Femur (tissue), 1 donor: ENCODE data around the gene AOX1.
"Not testable (repeated sequence)": the region's sequence is repeated elsewhere in the genome, so short reads cannot be mapped to it uniquely, and the experiment has no call there.

Experiments used
- DNase-seq: peaks from one replicate; pipeline ENCODE4 v3.0.0-alpha.2; 2017

AOX1 gene

GRCh38 chr2:200670313-200670712, 84.5 kb downstream of the AOX1 start:
- no peak for DNase-seq

GRCh38 chr2:200670751-200671150, 84.9 kb downstream of the AOX1 start:
- DNase-seq, result no peak

- DNase-seq, result no peak
These were observed 87.4 kb downstream of the AOX1 start for GRCh38 chr2:200673191-200673590.

GRCh38 chr2:200674837-200675236, 89.0 kb downstream of the AOX1 start:
- DNase-seq, result no peak

GRCh38 chr2:200677171-200677570, 91.4 kb downstream of the AOX1 start:
- no peak for DNase-seq

- no peak for DNase-seq
These were observed 92.1 kb downstream of the AOX1 start for GRCh38 chr2:200677721-200678532.

- DNase-seq, result no peak
These were observed 93.3 kb downstream of the AOX1 start for GRCh38 chr2:200679127-200679526.

GRCh38 chr2:200679535-200679934, 93.7 kb downstream of the AOX1 start:
- no peak for DNase-seq

GRCh38 chr2:200681697-200682096, 95.9 kb downstream of the AOX1 start:
- DNase-seq, result no peak

GRCh38 chr2:200682407-200682806, 96.6 kb downstream of the AOX1 start:
- DNase-seq, result not testable (repeated sequence)

GRCh38 chr2:200687922-200688920, 102.4 kb downstream of the AOX1 start:
- no peak for DNase-seq

- DNase-seq, result no peak
These were observed 103.3 kb downstream of the AOX1 start for GRCh38 chr2:200689115-200689514.

GRCh38 chr2:200693836-200694470, 108.1 kb downstream of the AOX1 start:
- DNase-seq, result no peak

GRCh38 chr2:200695191-200695590, 109.4 kb downstream of the AOX1 start:
- DNase-seq, result peak; percentile 68

GRCh38 chr2:200695601-200696000, 109.8 kb downstream of the AOX1 start:
- DNase-seq, result peak; percentile 24

- no peak for DNase-seq
These were observed 112.4 kb downstream of the AOX1 start for GRCh38 chr2:200698217-200698616.

- DNase-seq, result no peak
These were observed 113.5 kb downstream of the AOX1 start for GRCh38 chr2:200699310-200699709.

GRCh38 chr2:200700856-200701255, 115.0 kb downstream of the AOX1 start:
- DNase-seq, result no peak

GRCh38 chr2:200702044-200702443, 116.2 kb downstream of the AOX1 start:
- DNase-seq, result no peak

GRCh38 chr2:200702646-200703118, 116.9 kb downstream of the AOX1 start:
- no peak for DNase-seq

- no peak for DNase-seq
These were observed 117.5 kb downstream of the AOX1 start for GRCh38 chr2:200703127-200703925.
